Measurements from ENCODE around the gene LYZL2. TPM values are rescaled to one million over a fixed set of nuclear protein-coding genes. Genes with fewer than 3 reads are reported as not detected.

LYZL2 gene
- total RNA-seq, 1 donor from 2014 or later, result not detected

- Histone ChIP-seq H3K4me1 (peaks cover 24% of the 10 kb centered on the region), H3K27me3 (ENCODE audit: low read depth) (no peaks in the 10 kb centered on the region), H3K4me3 (no peak overlapping the region), H3K9me3 (no peaks in the 10 kb centered on the region), H3K27ac (no peak overlapping the region), H3K36me3 (no peaks in the 10 kb centered on the region)
- intact Hi-C loops (cut with DNase I), result no loop called here
- DNase-seq (no peak), ATAC-seq (no peak)
- TF ChIP-seq CTCF (IDR thresholded peaks at IDR 0.05), result no peak
These were observed 50.0 kb downstream of the LYZL2 start for GRCh38 chr10:30579574-30579973.

- Histone ChIP-seq H3K36me3 (no peaks in the 10 kb centered on the region), H3K27me3 (ENCODE audit: low read depth) (no peaks in the 10 kb centered on the region), H3K9me3 (no peaks in the 10 kb centered on the region), H3K27ac (no peak overlapping the region), H3K4me3 (no peak overlapping the region), H3K4me1 (peaks cover 7% of the 10 kb centered on the region)
- DNase-seq, result no peak
- no peak for ATAC-seq
- intact Hi-C loops (cut with DNase I), result no loop called here
- TF ChIP-seq CTCF (IDR thresholded peaks at IDR 0.05), result no peak
These were observed 52.5 kb downstream of the LYZL2 start for GRCh38 chr10:30577048-30577447.

- no peak for TF ChIP-seq CTCF (IDR thresholded peaks at IDR 0.05)
- ATAC-seq, result no peak
These were observed 52.9 kb downstream of the LYZL2 start for GRCh38 chr10:30576641-30577040.

GRCh38 chr10:30574432-30574796 lies 55.1 kb downstream of the LYZL2 start:
- Histone ChIP-seq H3K27ac (no peak overlapping the region), H3K4me3 (no peak overlapping the region)

More at GRCh38 chr10:30576641-30577040, 52.9 kb downstream of the LYZL2 start:
- intact Hi-C loops (cut with DNase I), result no loop called here
- no peaks in the 10 kb centered on the region for H3K9me3 ChIP-seq
- no peak overlapping the region for H3K27ac ChIP-seq
- no peak overlapping the region for H3K4me3 ChIP-seq
- H3K36me3 ChIP-seq, result no peaks in the 10 kb centered on the region
- DNase-seq, result no peak
- no peaks in the 10 kb centered on the region for H3K27me3 ChIP-seq (ENCODE audit: low read depth)
- H3K4me1 ChIP-seq, result peaks cover 5% of the 10 kb centered on the region

GRCh38 chr10:30573721-30574431 lies 55.7 kb downstream of the LYZL2 start:
- H3K36me3 ChIP-seq, result no peaks in the 10 kb centered on the region
- no peak for TF ChIP-seq CTCF (IDR thresholded peaks at IDR 0.05)
- intact Hi-C loops (cut with DNase I), result no loop called here
- H3K27me3 ChIP-seq (ENCODE audit: low read depth), result no peaks in the 10 kb centered on the region
- ATAC-seq, result peak; percentile 40 to 42
- DNase-seq, result no peak
- no peaks in the 10 kb centered on the region for H3K9me3 ChIP-seq
- no peaks in the 10 kb centered on the region for H3K4me1 ChIP-seq
- no peak overlapping the region for H3K27ac ChIP-seq
- no peak overlapping the region for H3K4me3 ChIP-seq

More at GRCh38 chr10:30574432-30574796, 55.1 kb downstream of the LYZL2 start:
- ATAC-seq (no peak), DNase-seq (no peak)
- no peak for TF ChIP-seq CTCF (IDR thresholded peaks at IDR 0.05)
- no peaks in the 10 kb centered on the region for H3K27me3 ChIP-seq (ENCODE audit: low read depth)
- no peaks in the 10 kb centered on the region for H3K9me3 ChIP-seq
- intact Hi-C loops (cut with DNase I), result no loop called here
- no peaks in the 10 kb centered on the region for H3K4me1 ChIP-seq
- H3K36me3 ChIP-seq, result no peaks in the 10 kb centered on the region
